GM18511 (cell line): ENCODE measurements around the gene HDGFL2.

Experiments used
- ATAC-seq: cut with Tn5 transposase; IDR thresholded peaks from one replicate; pipeline ENCODE4 v1.9.1; 2021; ENCODE audit warnings: mild to moderate bottlenecking, moderate library complexity; ENCODE audit not compliant: unreplicated experiment

Gene HDGFL2

GRCh38 chr19:4464815-4465581 is 7.1 kb upstream of the HDGFL2 start:
- ATAC-seq = no peak

DNA sequence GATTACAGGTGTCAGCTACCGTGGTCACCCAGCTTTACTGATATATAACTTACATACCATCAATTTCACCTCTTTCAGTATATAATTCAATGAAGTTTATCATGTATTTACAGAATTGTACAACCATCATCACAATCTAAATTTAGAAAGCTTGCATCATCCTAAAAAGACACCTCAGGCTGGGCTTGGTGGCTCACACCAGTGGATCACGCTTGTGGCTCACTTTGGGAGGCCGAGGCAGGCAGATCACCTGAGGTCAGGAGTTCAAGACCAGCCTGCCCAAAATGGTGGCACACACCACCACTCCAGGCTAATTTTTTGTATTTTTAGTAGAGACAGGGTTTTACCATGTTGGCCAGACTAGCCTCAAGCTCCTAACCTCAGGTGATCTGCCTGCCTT is 4.3 kb upstream of the HDGFL2 start:
- ATAC-seq = no peak

- ATAC-seq = peak; percentile 89
Observed at GRCh38 chr19:4471403-4472173, 509 bp upstream of the HDGFL2 start.

- no peak for ATAC-seq
Observed at GRCh38 chr19:4473011-4473762, 1.1 kb downstream of the HDGFL2 start.

- no peak for ATAC-seq
Observed at GRCh38 chr19:4473763-4474513, 1.8 kb downstream of the HDGFL2 start.

DNA sequence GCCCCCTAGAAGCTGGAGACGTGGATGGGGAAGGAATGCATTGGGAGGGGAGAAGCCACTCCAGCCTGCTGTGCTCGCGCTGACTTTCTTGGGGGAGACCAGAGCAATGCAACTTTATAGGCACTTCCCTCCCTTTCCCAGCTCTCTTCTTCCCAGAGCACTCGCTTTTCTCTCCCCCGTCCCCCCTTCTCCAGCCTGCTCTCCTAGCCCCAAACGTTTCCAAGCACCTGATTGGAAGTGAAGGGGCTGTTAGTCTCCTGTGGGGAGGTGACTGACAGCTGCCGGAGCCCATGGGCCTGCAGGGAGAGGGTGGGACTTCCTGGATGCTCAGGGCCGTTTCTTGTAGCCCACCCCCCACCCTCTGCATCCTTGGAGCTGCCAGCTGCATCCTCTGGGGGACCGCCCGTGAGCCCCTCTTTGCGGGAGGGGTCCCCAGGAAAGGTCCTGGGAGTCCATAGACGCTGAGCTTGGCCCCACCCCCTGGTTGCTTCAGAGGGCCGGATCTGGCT is 2.5 kb downstream of the HDGFL2 start:
- no peak for ATAC-seq

- no peak for ATAC-seq
Observed at GRCh38 chr19:4477034-4477801, 5.1 kb downstream of the HDGFL2 start.

DNA sequence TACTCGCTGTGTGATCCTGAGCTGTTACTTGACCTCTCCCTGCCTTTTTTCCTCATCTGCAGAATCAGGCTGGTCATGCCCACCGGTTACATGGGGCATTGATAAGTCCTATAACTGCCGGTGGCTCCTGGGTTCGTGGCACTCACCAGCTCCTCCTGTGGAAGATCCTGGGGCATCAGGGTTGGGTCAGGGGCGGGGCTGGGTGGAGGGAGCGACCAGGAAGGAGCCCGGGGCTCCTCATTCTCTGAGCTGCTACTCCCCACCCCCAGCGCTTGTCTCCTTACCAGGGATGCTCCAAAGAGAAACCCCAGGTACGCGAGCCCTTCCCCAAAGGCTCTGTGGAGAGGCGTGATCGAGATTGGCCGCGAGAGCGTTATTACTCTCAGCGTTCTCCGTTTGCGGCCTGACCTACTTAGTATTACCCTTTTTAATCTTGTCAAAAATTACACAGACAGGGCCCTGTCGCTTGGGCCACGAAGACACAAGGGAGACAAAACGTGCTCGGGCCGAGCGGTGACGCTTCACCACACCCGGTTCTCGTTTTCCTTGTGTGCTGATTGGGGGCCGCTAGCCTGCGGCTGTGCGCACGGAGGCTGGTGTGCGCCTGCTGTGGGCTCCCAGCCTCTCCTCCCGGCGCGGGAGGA is 10.7 kb downstream of the HDGFL2 start:
- ATAC-seq = no peak

GRCh38 chr19:4483385-4483784 is 11.3 kb downstream of the HDGFL2 start:
- no peak for ATAC-seq

DNA sequence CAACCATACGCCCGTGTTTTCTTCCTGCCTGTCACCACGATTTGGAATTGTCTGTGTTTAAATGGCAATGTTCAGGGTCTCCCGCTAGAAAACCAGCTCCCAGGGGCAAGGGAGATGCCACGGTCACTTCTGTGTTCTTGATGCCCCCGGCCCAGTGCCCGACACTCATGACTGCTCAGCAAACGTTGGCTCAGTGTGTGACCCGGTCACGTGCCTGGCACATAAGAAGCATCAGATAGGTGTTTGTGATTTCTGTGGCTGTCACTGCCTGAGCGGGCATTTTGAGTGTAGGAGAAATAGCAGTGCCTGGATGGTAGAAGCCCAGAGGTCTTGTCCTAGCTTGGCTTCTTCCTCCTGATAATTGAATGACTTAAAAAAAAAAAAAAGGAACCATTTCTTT is 15.5 kb downstream of the HDGFL2 start:
- no peak for ATAC-seq

DNA sequence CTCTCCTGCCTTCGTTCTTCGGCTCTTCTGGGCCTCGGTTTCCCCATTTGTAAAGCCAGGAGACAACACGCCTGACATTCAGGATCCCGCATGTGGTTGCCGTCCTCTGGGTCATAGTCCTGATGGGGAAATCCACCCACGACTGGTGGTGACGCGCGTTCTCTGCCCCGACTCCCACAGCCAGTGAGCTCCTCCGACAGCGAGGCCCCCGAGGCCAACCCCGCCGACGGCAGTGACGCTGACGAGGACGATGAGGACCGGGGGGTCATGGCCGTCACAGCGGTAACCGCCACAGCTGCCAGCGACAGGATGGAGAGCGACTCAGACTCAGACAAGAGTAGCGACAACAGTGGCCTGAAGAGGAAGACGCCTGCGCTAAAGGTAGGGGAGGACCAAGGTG is 16.4 kb downstream of the HDGFL2 start:
- ATAC-seq = no peak

DNA sequence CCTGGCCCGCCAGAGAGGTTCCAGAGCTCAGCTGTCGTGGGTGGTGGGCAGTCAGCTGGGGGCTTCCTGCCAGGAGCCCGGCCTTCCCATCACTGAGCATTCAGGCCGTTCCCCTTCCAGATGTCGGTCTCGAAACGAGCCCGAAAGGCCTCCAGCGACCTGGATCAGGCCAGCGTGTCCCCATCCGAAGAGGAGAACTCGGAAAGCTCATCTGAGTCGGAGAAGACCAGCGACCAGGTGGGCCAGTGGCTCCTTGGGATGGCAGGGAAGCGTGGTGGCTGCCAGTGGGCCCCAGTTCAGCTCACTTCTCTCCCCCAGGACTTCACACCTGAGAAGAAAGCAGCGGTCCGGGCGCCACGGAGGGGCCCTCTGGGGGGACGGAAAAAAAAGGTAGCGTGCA is 19.3 kb downstream of the HDGFL2 start:
- no peak for ATAC-seq

DNA sequence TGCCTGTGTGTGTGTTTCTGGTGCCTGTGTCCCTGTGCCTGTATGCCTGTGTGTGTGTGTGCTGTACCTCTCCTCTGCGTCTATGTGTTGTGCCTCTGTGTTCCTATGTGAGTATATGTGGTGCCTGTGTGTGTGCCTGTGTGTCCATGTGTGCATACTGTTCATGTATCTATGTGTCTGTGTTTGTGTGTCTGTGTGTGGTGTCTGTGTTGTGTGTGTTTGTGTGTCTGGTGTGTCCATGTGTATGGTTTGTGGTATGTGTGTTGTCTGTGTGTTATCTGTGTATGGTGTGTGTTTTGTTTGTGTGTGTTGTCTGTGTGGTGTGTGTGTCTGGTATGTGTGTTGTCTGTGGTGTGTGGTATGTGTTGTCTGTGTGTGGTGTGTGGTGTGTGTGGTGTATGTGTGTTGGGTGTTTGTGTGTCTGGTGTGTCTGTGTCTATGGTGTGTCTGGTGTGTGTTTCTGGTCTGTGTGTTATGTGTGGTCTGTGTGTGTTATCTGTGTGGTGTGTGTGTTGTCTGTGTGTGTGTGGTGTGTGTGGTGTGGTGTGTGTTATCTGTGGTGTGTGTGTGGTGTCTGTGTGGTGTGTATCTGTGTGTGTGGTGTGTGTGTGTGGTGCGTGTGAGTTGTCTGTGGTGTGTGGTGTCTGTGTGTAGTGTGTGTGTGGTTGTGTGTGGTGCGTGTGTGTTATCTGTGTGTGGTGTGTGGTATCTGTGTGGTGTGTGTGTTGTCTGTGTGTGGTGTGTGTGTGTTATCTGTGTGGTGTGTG is 20.4 kb downstream of the HDGFL2 start:
- ATAC-seq = no peak

GRCh38 chr19:4493104-4493928 is 21.2 kb downstream of the HDGFL2 start:
- ATAC-seq = no peak

DNA sequence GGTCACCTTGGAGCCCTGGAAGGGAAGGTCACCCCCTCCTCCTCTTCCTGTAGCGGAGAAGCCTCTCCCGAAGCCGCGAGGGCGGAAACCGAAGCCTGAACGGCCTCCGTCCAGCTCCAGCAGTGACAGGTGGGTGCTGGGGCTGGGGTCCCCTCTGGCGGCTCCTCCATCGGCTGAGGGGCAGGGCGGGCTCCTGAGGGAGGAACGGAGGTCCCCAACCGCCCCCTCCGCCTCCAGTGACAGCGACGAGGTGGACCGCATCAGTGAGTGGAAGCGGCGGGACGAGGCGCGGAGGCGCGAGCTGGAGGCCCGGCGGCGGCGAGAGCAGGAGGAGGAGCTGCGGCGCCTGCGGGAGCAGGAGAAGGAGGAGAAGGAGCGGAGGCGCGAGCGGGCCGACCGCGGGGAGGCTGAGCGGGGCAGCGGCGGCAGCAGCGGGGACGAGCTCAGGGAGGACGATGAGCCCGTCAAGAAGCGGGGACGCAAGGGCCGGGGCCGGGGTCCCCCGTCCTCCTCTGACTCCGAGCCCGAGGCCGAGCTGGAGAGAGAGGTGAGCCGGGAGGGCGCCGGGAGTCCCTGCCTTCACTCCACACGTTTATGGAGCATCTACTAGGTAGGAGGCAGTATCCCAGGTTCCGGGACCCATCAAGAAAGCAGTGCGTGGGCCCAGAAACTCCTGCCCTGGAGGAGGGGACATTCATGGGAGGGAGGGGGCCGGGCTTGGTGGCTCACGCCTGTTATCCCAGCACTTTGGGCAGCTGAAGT is 22.0 kb downstream of the HDGFL2 start:
- no peak for ATAC-seq

GRCh38 chr19:4494691-4495064 is 22.6 kb downstream of the HDGFL2 start:
- ATAC-seq = no peak

DNA sequence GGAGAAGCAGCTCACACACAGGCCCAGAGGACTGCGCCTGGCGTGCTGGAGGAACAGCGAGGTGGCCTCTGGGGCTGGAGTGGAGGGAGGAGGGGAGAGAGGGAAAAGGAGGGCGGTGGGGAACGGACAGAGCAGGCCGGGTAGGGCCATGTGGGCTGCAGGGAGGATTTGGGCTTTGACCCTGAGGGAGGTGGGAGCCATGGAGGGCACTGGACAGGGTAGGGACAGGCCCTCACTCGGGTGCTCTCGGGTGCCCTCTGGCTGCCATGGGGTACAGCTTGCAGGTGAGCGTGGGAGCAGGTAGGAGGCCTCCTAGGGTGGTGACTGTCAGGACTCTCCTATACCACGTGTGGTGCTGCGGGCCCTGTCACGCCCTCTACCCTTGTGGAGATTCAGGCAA is 23.4 kb downstream of the HDGFL2 start:
- no peak for ATAC-seq
